ENCODE data around the gene LIG3.
"Not testable (repeated sequence)": the region's sequence is repeated elsewhere in the genome, so short reads cannot be mapped to it uniquely, and the experiment has no call there.

Gene LIG3

DNA sequence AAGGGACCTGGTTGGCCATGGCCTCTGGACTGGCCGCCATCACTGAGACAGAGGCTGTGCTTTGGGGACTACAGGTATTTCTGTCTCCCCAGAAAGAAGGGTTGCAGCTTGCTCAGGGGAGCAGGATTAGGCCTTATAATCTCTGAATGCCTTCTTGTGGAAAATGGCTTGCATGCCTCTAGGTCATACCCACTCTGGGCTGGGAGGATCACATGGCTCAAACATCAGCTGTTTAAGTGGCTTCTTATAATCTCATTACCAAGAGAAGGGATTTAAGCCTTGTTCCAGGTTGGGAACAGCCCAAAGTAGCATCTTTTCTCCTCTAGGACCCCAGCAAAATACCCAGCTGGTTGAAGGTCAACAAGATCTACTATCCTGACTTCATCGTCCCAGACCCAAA is 19.1 kb downstream of the LIG3 start:
- DNase-seq, result no peak

DNA sequence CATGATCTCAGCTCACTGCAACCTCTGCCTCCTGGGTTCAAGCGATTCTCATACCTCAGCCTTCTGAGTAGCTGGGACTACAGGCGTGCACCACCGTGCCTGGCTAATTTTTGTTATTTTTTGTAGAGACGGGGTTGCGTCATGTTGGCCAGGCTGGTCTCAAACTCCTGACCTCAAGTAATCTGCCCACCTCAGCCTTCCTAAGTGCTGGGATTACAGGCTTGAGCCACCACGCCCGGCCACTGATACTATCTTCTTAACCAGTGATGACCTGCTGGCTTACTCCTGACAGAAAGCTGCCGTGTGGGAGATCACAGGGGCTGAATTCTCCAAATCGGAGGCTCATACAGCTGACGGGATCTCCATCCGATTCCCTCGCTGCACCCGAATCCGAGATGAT is 20.7 kb downstream of the LIG3 start:
- not testable (repeated sequence) for DNase-seq

DNA sequence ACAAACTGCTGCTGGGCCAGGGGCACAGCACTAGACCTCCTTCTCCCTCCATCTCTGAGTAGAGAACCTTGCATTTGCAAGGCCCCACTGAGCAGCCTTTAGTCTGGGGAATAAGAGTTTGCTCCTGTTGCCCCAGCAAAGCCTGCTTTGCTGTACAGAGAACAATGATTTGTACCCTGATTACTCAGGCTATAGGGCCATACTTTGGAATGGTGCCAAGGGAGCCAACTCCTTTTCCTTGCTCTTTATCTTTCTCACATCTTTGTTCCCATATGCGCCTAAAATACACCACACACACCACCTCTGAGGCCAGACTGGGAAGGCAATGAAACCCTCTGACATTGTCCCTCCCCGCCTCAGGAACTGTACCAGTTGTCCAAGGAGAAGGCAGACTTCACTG is 21.2 kb downstream of the LIG3 start:
- DNase-seq, result no peak

DNA sequence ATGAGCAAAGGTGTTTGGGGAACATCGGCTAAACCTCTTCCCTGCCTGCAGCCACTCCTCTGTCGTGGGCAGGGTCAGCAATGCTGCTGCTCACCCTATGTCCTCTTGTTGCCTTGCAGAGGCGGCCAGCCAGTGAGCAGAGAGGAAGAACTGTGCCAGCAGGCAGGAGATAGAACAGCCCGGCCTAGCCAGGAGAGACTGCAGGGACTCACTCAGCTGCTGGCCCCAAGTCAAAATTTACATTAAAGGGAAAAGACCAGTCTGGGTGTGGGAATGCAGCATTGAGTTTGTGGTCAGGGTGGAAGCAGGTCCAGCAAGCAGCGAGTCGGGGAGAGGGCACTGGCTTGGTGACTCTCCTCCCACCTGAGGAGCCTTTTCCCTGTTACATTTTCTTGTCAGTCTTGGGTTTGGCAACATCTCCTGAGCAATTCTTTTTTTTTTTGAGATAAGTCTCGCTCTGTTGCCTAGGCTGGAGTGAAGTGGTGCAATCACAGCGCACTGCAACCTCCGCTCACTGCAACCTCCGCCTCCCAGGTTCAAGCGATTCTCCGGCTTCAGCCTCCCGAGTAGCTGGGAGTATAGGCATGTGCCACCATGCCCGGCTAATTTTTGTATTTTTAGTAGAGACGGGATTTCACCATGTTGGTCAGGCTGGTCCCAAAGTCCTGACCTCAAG is 22.7 kb downstream of the LIG3 start:
- no peak for DNase-seq

DNA sequence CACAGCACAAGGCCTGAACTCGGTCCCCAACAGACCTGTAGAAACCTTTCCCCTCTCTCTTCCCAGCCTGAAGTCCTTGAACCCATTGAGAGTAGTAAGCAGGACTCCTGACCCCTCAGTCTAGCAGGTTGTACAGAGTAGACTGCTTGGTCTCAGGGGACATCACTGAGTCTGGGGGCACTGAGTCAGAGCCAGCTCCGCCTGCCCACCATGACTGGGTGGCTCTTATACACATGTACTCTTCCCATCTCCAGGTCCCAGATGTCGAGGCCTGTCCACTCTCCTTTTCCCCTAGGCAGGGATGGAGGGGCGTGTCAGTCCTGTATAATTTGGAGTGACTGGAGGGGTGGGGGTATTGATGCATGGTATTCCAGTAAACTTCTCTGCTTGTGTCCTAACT is 23.5 kb downstream of the LIG3 start:
- DNase-seq, result no peak

GRCh38 chr17:35006345-35006744 is 26.0 kb downstream of the LIG3 start:
- DNase-seq, result no peak

DNA sequence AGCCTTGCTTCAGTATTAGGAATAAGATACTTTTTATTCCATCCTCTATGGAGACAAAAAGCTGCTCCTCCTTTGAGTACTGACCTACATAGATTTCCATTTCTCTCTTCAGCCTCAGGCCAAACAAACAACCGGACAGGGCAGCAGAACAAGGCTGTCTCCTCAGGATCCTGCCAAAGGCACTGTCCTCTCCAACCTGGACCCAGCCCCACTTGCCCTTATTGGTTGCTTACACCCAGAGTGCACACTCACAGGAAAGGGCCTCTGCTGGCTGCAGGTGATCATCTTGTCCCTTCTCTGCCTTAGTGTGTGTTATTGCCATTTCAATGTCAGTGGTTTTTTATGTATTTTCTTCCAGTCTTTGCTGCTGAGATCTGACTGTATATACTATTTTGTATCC is 26.6 kb downstream of the LIG3 start:
- DNase-seq, result no peak

- no peak for DNase-seq
These were observed 29.8 kb downstream of the LIG3 start for GRCh38 chr17:35010093-35010492.

DNA sequence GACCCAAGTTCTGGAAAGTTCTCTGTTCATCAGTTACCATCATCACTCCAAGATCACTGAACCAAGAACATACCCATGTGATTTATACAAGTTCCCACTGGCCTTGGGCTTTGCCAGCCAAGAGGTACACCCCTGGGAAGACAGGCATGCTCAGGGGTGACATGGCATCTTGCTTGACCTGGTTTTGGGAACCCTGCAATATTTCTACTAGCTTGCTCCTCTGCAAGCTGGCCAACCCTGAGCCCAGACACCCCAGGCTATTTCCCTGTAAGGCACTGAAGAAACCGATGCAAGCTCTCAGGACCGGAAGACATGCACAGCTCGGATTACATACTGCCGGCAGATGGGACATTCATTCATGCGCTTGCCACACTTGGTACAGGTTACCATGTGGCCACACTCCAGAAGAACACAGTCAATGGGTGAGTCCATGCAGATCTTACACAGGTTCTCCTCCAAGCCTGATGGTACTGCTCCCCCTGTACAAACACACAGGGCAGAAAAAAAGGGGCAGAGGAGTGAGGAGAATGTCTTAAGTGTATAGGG is 31.4 kb downstream of the LIG3 start:
- no peak for DNase-seq

DNA sequence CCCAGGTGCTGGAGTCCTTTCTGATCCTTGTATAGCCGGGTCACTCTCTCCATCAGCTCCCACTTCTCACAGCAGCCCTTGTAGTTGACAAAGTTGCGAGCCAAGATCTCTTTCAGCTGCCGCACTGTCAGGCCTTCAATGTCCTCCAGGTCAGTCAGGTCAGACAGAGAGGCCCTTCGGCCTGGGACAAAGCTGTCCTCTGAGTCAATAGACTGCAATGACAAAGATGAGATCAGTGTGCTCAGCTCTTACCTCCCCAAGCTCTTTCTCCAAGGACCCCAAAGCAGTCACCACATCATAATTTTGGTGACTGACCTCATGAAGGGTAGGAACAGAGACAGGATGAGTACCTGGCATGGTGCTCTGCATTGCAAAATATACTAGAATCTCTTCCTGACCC is 36.1 kb downstream of the LIG3 start:
- DNase-seq, result no peak

- no peak for DNase-seq
These were observed 36.7 kb downstream of the LIG3 start for GRCh38 chr17:35017021-35017420.

DNA sequence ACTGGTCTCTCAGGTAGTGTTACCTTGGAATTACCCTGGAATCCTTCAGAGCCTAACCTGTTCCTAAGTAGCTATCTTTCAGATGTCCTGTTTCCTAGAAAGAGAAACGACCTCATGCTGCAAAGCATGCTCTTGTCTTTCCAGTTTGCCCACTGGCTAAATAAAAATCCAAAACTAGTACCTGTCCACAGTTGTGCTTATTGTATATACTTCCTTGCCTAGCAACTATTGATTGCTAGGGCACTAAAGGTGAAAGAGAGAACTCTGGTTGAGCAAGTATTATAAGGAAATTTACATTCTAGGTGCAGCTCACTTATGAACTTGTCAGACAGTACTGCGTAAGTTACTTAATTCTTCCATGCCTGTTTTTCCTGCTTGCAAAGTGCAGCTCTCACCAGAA is 38.5 kb downstream of the LIG3 start:
- no peak for DNase-seq

- no peak for DNase-seq
These were observed 39.3 kb downstream of the LIG3 start for GRCh38 chr17:35019386-35020179.

GRCh38 chr17:35021520-35022380 is 41.4 kb downstream of the LIG3 start:
- no peak for DNase-seq

GRCh38 chr17:35022536-35023063 is 42.3 kb downstream of the LIG3 start:
- DNase-seq, result peak; percentile 81 to 91 (median 88)

GRCh38 chr17:35023538-35023937 is 43.2 kb downstream of the LIG3 start:
- DNase-seq, result no peak

- DNase-seq, result no peak
These were observed 45.2 kb downstream of the LIG3 start for GRCh38 chr17:35025541-35025940.

DNA sequence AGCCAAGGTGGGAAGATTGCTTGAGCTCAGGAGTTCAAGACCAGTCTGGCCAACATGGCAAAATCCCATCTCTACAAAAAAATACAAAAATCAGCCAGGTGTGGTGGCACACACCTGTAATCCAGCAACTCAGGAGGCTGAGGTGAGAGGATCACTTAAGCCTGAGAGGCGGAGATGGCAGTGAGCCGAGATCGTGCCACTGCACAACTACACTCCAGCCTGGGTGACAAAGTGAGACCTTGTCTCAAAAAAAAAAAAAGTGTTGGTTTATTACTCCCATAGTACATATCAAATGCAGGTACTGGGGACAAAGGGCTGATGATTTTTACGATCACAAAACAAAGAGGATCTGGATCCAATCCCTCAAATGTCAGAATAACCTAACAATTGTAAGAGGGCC is 47.8 kb downstream of the LIG3 start:
- not testable (repeated sequence) for DNase-seq

DNA sequence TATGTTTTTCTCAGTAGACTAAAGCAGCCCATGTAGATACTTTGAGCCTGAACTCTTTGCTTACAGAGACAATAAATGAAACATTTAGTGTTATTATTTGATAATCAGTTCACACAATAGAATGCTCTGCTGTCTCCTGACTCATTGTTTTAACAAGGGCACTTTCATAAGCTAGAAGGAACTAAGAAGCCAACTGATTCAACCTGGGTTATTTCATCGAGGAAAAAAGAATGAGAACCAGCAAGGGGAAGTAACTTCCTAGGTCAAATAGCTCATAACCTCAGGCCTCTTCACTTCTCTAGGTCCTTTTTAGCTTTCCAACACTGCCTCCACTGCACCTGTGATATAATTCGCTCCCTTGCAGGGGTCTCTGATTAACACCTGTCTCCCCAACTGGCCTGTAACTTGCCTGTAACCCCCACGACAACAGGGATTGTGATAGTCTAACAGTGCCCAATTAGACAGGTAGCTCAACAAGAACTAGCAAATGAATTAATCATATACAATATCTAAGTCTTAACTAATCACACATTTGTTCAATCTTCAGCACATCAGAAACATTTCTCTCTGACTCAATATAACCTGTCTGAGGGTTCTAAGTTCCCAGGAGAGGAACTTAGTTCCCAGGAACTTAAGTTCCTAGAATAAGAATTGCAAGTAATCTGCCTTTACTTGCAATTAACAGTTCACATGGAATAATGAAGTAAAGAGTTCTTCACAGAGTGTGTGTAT is 48.4 kb downstream of the LIG3 start:
- peak; percentile 19 to 64 (median 38) for DNase-seq

GRCh38 chr17:35030780-35031179 is 50.5 kb downstream of the LIG3 start:
- no peak for DNase-seq

DNA sequence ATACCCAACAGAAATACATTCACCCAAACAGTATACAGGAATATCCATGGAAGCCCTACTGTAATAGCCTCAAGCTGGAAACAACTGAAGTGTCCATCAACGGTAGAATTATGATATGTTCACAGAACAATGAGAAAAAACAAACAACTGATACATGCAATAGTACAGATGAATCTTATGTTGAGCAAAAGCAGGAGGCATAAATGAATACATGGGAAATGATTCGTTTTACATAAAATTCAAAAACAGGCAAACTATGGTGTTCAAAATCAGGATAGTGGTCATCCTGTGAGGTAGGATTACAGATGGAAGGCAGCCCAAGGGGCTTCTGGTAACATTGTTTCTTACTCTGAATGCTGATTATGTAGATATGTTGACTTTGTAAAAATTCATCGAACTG is 58.1 kb downstream of the LIG3 start:
- DNase-seq, result no peak

DNA sequence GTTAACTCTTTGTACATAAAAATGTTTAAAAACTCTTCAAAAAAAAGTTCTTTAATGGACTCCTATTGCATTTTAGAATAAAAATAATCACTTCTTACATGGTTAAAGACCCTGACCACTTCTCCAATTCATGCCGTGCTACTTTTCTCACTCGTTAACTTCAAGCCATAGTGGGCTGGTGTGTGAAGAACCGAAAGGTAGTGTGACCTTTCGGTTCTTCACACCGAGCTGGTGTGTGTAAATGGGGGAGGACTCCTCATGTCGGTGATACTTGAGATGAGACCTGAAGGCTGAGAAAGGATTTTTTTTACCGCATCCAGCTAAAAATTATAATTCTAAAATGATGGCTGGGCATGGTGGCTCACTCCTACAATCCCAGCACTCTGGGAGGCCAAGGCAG is 61.1 kb downstream of the LIG3 start:
- no peak for DNase-seq
